ENCODE data around the gene CALU.

Gene CALU

GRCh38 chr7:128738570-128739047 lies 550 bp upstream of the CALU start (continued):
- peak; percentile 89 for TF ChIP-seq KLF7 (tag by site-specific recombination; IDR thresholded peaks at IDR 0.05; ENCODE audit: borderline replicate concordance)
- peak; percentile 23; the same call in 1 of the 2 replicates for TF ChIP-seq PRDM4 (tag by site-specific recombination; IDR thresholded peaks at IDR 0.05)
- peak; percentile 71; the same call in 1 of the 2 replicates for TF ChIP-seq ZNF391 (tag by site-specific recombination; IDR thresholded peaks at IDR 0.05; ENCODE audit: borderline replicate concordance, low read depth)
- 0 out of 2 replicates have a peak, but pooled peaks have one; percentile 13 for TF ChIP-seq WT1 (tag by site-specific recombination; IDR thresholded peaks at IDR 0.05)
- TF ChIP-seq ZNF394 (tag by site-specific recombination; IDR thresholded peaks at IDR 0.05; ENCODE audit: borderline replicate concordance): peak; percentile 23; the same call in 1 of the 2 replicates
- TF ChIP-seq ZBTB1 (tag by site-specific recombination; IDR thresholded peaks at IDR 0.05): 0 out of 2 replicates have a peak, but pooled peaks have one; percentile 48
- peak; percentile 65; the same call in 1 of the 2 replicates for TF ChIP-seq ZBTB17 (tag by site-specific recombination; IDR thresholded peaks at IDR 0.05)
- peak; percentile 61 for TF ChIP-seq GLI4 (tag by site-specific recombination; IDR thresholded peaks at IDR 0.05)
- TF ChIP-seq ZNF324 (tag by site-specific recombination; IDR thresholded peaks at IDR 0.05): peak; percentile 55; the same call in 1 of the 2 replicates
- TF ChIP-seq ZBTB26 (tag by site-specific recombination; optimal IDR thresholded peaks at IDR 0.05): no peak
- peak; percentile 29; the same call in 1 of the 2 replicates for TF ChIP-seq ZBTB21 (tag by site-specific recombination; IDR thresholded peaks at IDR 0.05)
- TF ChIP-seq ZNF335 (tag by site-specific recombination; conservative IDR thresholded peaks at IDR 0.05): peak; percentile 66; the same call in 1 of the 2 replicates
- no peak for TF ChIP-seq ZSCAN30 (tag by site-specific recombination; IDR thresholded peaks at IDR 0.05)
- no peak for TF ChIP-seq SP2 (tag by site-specific recombination; IDR thresholded peaks at IDR 0.05)
- TF ChIP-seq ZNF580 (tag by site-specific recombination; IDR thresholded peaks at IDR 0.05): 0 out of 2 replicates have a peak, but pooled peaks have one; percentile 13
- peak; percentile 66 for TF ChIP-seq ZNF2 (tag by site-specific recombination; IDR thresholded peaks at IDR 0.05)
- TF ChIP-seq ZNF513 (tag by site-specific recombination; IDR thresholded peaks at IDR 0.05): no peak
- no peak; the same call in 1 of the 2 replicates for TF ChIP-seq ZNF76 (tag by site-specific recombination; IDR thresholded peaks at IDR 0.05; ENCODE audit: borderline replicate concordance, low read depth)
- no peak for TF ChIP-seq BCL6B (tag by site-specific recombination; IDR thresholded peaks at IDR 0.05)
- TF ChIP-seq ZNF366 (tag by site-specific recombination; conservative IDR thresholded peaks at IDR 0.05): peak; percentile 37; the same call in 1 of the 2 replicates
